ENCODE results near the gene CACNA1C.

DNA sequence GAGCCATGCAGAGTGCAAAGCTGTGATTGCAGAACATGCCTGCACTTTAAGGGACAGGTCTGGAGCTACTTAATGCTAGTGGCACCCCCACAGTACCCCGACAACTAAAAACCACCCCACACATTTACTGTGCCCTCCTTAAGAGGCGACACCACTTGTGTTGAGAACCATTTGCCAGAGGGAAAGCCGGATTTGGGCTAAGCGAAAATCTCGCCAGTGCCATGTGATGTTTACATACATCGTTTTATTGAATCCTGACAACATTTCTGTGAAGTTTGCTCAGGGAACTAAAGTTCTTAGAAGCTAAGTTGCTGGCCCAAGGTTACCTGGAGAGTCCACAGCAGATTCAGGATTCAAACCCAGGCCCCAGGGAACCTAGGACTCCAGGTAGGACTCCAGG, 623.0 kb downstream of the CACNA1C start:
- TF ChIP-seq, protein P1, sequence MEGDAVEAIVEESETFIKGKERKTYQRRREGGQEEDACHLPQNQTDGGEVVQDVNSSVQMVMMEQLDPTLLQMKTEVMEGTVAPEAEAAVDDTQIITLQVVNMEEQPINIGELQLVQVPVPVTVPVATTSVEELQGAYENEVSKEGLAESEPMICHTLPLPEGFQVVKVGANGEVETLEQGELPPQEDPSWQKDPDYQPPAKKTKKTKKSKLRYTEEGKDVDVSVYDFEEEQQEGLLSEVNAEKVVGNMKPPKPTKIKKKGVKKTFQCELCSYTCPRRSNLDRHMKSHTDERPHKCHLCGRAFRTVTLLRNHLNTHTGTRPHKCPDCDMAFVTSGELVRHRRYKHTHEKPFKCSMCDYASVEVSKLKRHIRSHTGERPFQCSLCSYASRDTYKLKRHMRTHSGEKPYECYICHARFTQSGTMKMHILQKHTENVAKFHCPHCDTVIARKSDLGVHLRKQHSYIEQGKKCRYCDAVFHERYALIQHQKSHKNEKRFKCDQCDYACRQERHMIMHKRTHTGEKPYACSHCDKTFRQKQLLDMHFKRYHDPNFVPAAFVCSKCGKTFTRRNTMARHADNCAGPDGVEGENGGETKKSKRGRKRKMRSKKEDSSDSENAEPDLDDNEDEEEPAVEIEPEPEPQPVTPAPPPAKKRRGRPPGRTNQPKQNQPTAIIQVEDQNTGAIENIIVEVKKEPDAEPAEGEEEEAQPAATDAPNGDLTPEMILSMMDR (IDR thresholded peaks at IDR 0.05) = no peak
- TF ChIP-seq EZH2 (IDR thresholded peaks at IDR 0.05; ENCODE audit: borderline replicate concordance, insufficient read depth, low read depth, low read length, poor library complexity, severe bottlenecking) = no peak

Measured in B cell (primary cell).